DLD1 (cell line): ENCODE results near the gene GLYATL1.
"Not testable (repeated sequence)": the region's sequence is repeated elsewhere in the genome, so short reads cannot be mapped to it uniquely, and the experiment has no call there.

Experiments used
- in situ Hi-C: cut with HindIII; loops from 2 replicates; pipeline ENCODE4 v1.10.0; 2017; ENCODE audit warnings: low sequenced_read_pairs

The GLYATL1 gene

DNA sequence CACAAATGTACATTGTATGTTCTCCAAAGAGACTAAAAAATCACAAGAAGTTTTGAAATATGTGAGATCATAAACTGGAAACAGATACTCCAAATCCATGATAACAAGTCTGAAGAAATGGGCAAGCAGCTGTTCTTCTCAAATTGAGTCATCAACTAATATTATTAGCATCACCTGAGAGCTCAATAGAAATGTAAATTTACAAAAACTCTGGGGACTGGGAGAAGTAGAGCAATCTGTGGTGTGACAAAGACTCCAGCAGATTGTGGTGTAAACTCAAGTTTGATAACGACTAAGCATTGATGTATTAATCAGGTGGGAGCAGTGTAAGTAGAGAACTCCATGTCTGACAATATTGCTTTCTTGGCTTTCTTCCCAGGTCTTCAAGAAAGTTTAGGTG is 53.2 kb downstream of the GLYATL1 start:
- in situ Hi-C loops = no loop called here

GRCh38 chr11:58994171-58994570 is 54.9 kb downstream of the GLYATL1 start:
- in situ Hi-C loops = no loop called here

DNA sequence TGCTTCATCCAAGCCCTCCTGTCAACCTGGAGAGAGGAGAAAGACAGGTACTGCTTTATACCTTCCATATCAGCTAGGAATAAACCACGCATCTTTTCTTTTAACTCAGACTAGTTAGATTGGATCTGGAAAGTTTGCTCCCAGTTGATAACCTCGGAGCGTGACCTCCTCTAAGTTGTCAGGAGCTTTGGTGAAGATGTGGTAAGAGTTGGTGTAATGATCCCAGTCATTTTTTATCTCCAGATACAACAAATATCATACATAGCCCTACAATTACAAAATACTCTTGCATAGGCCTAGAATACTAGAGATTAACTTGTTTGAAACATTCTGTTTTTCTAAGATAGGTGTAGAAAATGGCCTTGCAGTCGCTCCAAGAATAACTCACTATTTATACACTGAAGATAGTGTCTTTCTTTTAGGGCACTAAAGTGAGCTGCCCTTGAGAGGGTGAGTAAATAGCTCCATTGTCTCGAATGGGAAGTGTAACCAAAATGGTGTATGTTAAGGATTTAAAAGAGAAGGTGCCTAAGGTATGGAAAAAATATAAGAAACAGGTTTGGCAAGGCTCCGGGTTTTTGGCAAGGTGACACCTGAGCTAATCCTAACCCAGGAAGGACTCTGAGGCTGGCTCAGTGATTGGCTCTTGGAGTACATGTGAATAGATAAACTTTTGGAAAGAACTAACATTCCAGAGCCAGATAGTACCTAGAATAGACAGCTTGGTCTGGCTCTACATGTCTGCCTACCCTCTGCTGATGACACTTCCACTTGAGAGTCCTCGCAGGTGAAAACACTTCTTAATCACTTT is 59.4 kb downstream of the GLYATL1 start:
- in situ Hi-C loops = no loop called here

- in situ Hi-C loops = no loop called here
Observed at GRCh38 chr11:58999291-58999680, 60.0 kb downstream of the GLYATL1 start.

DNA sequence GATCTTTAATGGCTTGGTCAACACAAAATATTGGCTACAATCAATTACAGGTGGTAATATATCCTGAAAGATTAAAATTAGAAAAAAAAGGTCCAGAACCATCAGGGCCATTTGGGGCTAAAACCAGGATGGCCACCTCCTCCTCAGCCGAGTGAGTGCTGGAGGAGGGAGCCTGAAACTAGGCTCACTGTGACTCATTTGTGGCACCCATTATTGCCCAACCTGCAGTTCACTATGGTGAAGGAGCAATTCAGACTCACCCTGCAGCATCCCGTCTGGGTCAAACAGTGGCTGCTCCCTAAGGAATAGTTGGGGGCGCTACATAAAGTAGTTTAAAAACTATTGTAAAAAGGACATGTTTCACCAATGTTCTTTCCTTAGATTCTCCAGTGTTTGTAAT is 60.7 kb downstream of the GLYATL1 start:
- in situ Hi-C loops = no loop called here

DNA sequence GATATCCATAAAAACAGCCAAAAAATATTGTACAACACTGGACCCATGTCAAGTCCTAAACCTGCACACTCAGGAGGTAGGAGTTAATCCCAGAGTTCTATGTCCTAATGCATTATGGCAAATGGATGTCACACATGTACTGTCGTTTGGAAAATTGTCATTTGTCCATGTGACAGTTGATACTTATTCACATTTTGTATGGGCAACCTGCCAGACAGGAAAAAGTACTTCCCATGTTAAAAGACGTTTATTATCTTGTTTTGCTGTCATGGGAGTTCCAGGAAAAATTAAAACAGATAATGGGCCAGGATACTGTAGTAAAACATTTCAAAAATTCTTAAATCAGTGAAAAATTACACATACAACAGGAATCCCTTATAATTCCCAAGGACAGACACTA is 62.7 kb downstream of the GLYATL1 start:
- in situ Hi-C loops = not testable (repeated sequence)
